ENCODE results near the gene ADSL. TPM values are rescaled to one million over a fixed set of nuclear protein-coding genes. Genes with fewer than 3 reads are reported as not detected.

ADSL gene
- total RNA-seq, 4 donors from 2014 or later, result 36.1 to 71.8 (median 58.1) TPM

- no peak for TF ChIP-seq POLR2A (IDR thresholded peaks at IDR 0.05)
- TF ChIP-seq CTCF (IDR thresholded peaks at IDR 0.05), result no peak
- TF ChIP-seq EP300 (IDR thresholded peaks at IDR 0.05), result no peak
- H3K27me3 ChIP-seq, result no peaks in the 10 kb centered on the region
- no peaks in the 10 kb centered on the region for H3K9me3 ChIP-seq
- peaks cover 0 to 11% (median 0%) of the 10 kb centered on the region in 3 donors for H3K36me3 ChIP-seq
- 49 to 56% methylated on average over 2 of the region's 2 CpGs for WGBS, 2 donors
- H3K4me1 ChIP-seq, result peaks cover 0 to 15% (median 0%) of the 10 kb centered on the region in 4 donors
- H3K27ac ChIP-seq, result no peak overlapping the region
- no peak for DNase-seq (ENCODE audit: low spot score in 2 of 2)
- H3K4me3 ChIP-seq, result no peak overlapping the region
These were observed 10.9 kb upstream of the ADSL start for GRCh38 chr22:40335358-40335757.

GRCh38 chr22:40340044-40340443 is 6.3 kb upstream of the ADSL start:
- TF ChIP-seq POLR2A (IDR thresholded peaks at IDR 0.05), result no peak
- TF ChIP-seq EP300 (IDR thresholded peaks at IDR 0.05), result no peak
- TF ChIP-seq CTCF (IDR thresholded peaks at IDR 0.05), result no peak
- Histone ChIP-seq H3K27ac (no peak overlapping the region), H3K9me3 (no peaks in the 10 kb centered on the region), H3K36me3 (peaks cover 0 to 4% (median 0%) of the 10 kb centered on the region in 3 donors), H3K4me1 (no peaks in the 10 kb centered on the region), H3K27me3 (no peaks in the 10 kb centered on the region), H3K4me3 (no peak overlapping the region)
- WGBS, 2 donors, result 92 to 96% methylated on average over 5 of the region's 5 CpGs
- no peak for DNase-seq (ENCODE audit: low spot score in 2 of 2)

GRCh38 chr22:40341604-40342003 is 4.7 kb upstream of the ADSL start:
- peaks cover 0 to 8% (median 3%) of the 10 kb centered on the region in 4 donors for H3K4me1 ChIP-seq
- WGBS, 2 donors, result 62% methylated on average over 4 of the region's 4 CpGs
- no peak for DNase-seq (ENCODE audit: low spot score in 2 of 2)

GRCh38 chr22:40342521-40342920 is 3.8 kb upstream of the ADSL start:
- WGBS, 2 donors, result 57 to 60% methylated on average over 9 of the region's 9 CpGs
- Histone ChIP-seq H3K27me3 (no peaks in the 10 kb centered on the region), H3K36me3 (no peaks in the 10 kb centered on the region), H3K27ac (no peak overlapping the region), H3K4me1 (peaks cover 0 to 15% (median 10%) of the 10 kb centered on the region in 4 donors), H3K4me3 (no peak overlapping the region), H3K9me3 (no peaks in the 10 kb centered on the region)
- DNase-seq (ENCODE audit: low spot score in 2 of 2), result no peak
- TF ChIP-seq CTCF (IDR thresholded peaks at IDR 0.05), result no peak

More at GRCh38 chr22:40341604-40342003, 4.7 kb upstream of the ADSL start:
- Histone ChIP-seq H3K27me3 (no peaks in the 10 kb centered on the region), H3K36me3 (peaks cover 0 to 4% (median 0%) of the 10 kb centered on the region in 3 donors), H3K9me3 (no peaks in the 10 kb centered on the region), H3K27ac (no peak overlapping the region), H3K4me3 (no peak overlapping the region)
- TF ChIP-seq CTCF (IDR thresholded peaks at IDR 0.05), result no peak
- TF ChIP-seq POLR2A (IDR thresholded peaks at IDR 0.05), result no peak
- no peak for TF ChIP-seq EP300 (IDR thresholded peaks at IDR 0.05)

- no peak for TF ChIP-seq EP300 (IDR thresholded peaks at IDR 0.05)
- no peak for TF ChIP-seq POLR2A (IDR thresholded peaks at IDR 0.05)
- no peak for TF ChIP-seq CTCF (IDR thresholded peaks at IDR 0.05)
- no peak for DNase-seq (ENCODE audit: low spot score in 2 of 2)
- Histone ChIP-seq H3K36me3 (peaks cover 0 to 11% (median 0%) of the 10 kb centered on the region in 3 donors), H3K4me3 (peak overlapping the region in 3 of 4 donors; percentile 78 to 95 (median 79)), H3K9me3 (no peaks in the 10 kb centered on the region), H3K27ac (peak overlapping the region in 3 of 4 donors; percentile 83 to 94 (median 88)), H3K27me3 (no peaks in the 10 kb centered on the region), H3K4me1 (peaks cover 0 to 29% (median 17%) of the 10 kb centered on the region in 4 donors)
- WGBS, 2 donors, result 85 to 86% methylated on average over 6 of the region's 6 CpGs
These were observed 1.0 kb upstream of the ADSL start for GRCh38 chr22:40345271-40345670.

All from tibial nerve (tissue), 4 donors.